ENCODE results near the gene FXR2. TPM values are rescaled to one million over a fixed set of nuclear protein-coding genes. Genes with fewer than 3 reads are reported as not detected.

The FXR2 gene
- total and polyA plus RNA-seq, 10 of the 15 experiments (the other 5 are each of a cell fraction or from before 2014, with no cell fraction given): 1.6 to 33.3 (median 22.0) TPM

DNA sequence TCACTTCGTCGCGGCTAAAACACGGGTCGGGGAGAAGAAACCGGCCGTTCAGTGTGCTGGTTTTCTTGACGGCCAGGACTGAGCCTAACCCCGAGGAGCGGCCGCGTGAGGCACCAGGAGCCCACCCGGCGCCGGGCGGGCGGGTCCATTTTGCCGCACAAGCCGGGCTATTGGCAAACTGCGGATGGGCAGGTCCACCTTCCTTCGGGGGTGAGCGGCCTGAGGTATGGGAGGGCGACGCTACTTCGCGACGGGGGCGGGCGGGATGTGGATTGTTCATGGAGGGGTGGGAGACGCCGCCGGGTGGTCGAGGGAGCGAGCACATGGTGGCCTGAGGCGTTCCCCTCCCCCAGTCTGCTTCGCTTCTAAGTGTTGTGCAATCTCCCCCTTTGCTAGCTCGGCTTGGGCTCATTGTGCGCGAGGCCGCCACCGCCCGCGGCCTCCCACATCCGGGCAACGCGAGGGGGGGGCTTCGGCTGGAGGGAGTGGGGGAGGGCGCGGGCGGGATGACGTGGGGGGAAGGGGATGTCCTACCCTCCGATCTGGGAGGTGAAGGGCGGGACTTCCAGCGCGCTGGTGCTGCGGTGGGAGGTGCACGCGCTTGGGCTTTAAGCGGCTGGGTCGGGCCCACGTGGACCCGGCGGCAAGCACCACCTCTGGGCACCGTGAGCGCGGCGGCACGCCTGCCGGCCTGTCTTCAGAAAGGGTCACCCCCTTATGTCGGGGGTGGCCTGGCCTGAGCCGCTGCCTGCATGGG, 41.2 kb downstream of the FXR2 start (continued):
- TF ChIP-seq ZNF592 (IDR thresholded peaks at IDR 0.05) (no peak), ESRRA (IDR thresholded peaks at IDR 0.05; ENCODE audit: low read length) (no peak), RFX5 (IDR thresholded peaks at IDR 0.05; ENCODE audit: low read depth, low read length) (0 out of 2 replicates have a peak, but pooled peaks have one; percentile 19), ZNF622 (IDR thresholded peaks at IDR 0.05) (no peak), CREM (IDR thresholded peaks at IDR 0.05; ENCODE audit: low read depth) (peak; percentile 48; the same call in 1 of the 2 replicates), KAT2A (conservative IDR thresholded peaks at IDR 0.05; ENCODE audit: control insufficient read depth, low read depth, low read length) (no peak), PAX8 (IDR thresholded peaks at IDR 0.05) (no peak), HCFC1 (IDR thresholded peaks at IDR 0.05; ENCODE audit: low read length) (no peak), ZNF384 (IDR thresholded peaks at IDR 0.05; ENCODE audit: borderline replicate concordance, low read depth, low read length) (no peak), NBN (IDR thresholded peaks at IDR 0.05) (peak; percentile 57; the same call in 1 of the 2 replicates), SREBF1 (IDR thresholded peaks at IDR 0.05; ENCODE audit: low read length) (no peak), IKZF2 (IDR thresholded peaks at IDR 0.05) (0 out of 4 replicates have a peak, but pooled peaks of 1 of the 2 experiments have one; percentile 29), MYB (IDR thresholded peaks at IDR 0.05; ENCODE audit: borderline replicate concordance, low read depth, low read length) (no peak), NFIC (IDR thresholded peaks at IDR 0.05; ENCODE audit: low read depth, low read length) (no peak; the same call in 1 of the 2 replicates), ZBTB11 (CRISPR knock-in tag; IDR thresholded peaks at IDR 0.05) (no peak), PBX3 (IDR thresholded peaks at IDR 0.05; ENCODE audit: insufficient replicate concordance, low read depth, low read length) (peak; percentile 56), RELB (IDR thresholded peaks at IDR 0.05; ENCODE audit: low read depth) (0 out of 2 replicates have a peak, but pooled peaks have one; percentile 41), STAT1 (conservative IDR thresholded peaks at IDR 0.05) (no peak), CREB1 (IDR thresholded peaks at IDR 0.05; ENCODE audit: low read depth) (peak; percentile 83), ASH2L (IDR thresholded peaks at IDR 0.05; ENCODE audit: borderline replicate concordance, low read depth) (no peak)
